HG02759 (cell line): ENCODE results near the gene NLE1.
"Not testable (repeated sequence)": the region's sequence is repeated elsewhere in the genome, so short reads cannot be mapped to it uniquely, and the experiment has no call there.

Experiments used
- ATAC-seq: cut with Tn5 transposase; IDR thresholded peaks from one replicate; pipeline ENCODE4 v1.9.1; 2021; ENCODE audit warnings: mild to moderate bottlenecking, moderate library complexity; ENCODE audit not compliant: unreplicated experiment

NLE1 gene

GRCh38 chr17:35129973-35130351 is 12.1 kb downstream of the NLE1 start:
- no peak for ATAC-seq

- ATAC-seq: no peak
These were observed 12.7 kb downstream of the NLE1 start for GRCh38 chr17:35129154-35129972.

- ATAC-seq: no peak
These were observed 14.2 kb downstream of the NLE1 start for GRCh38 chr17:35127751-35128514.

- ATAC-seq: no peak
These were observed 20.8 kb downstream of the NLE1 start, which contains the start of gene FNDC8 for GRCh38 chr17:35121315-35121714. Gene FNDC8 (plus strand): TSS chr17:35121615. CDS start chr17:35121694, 79 bp downstream.

GRCh38 chr17:35119370-35120165 is 22.5 kb downstream of the NLE1 start, which contains the start of gene RAD51D:
Gene RAD51D (minus strand): TSS chr17:35119860. CDS start chr17:35119613, 247 bp downstream.
- peak; percentile 86 for ATAC-seq

- ATAC-seq: no peak
These were observed 24.1 kb downstream of the NLE1 start for GRCh38 chr17:35117984-35118383.

- ATAC-seq: no peak
These were observed 25.3 kb downstream of the NLE1 start for GRCh38 chr17:35116845-35117244.

- not testable (repeated sequence) for ATAC-seq
These were observed 31.3 kb downstream of the NLE1 start for GRCh38 chr17:35110791-35111190.

- no peak for ATAC-seq
These were observed 37.2 kb downstream of the NLE1 start for GRCh38 chr17:35104844-35105450.

GRCh38 chr17:35103271-35103670 is 38.8 kb downstream of the NLE1 start:
- ATAC-seq: no peak

- ATAC-seq: no peak
These were observed 40.4 kb downstream of the NLE1 start for GRCh38 chr17:35101725-35102124.

- no peak for ATAC-seq
These were observed 41.1 kb downstream of the NLE1 start for GRCh38 chr17:35101036-35101435.

- ATAC-seq: no peak
These were observed 42.2 kb downstream of the NLE1 start for GRCh38 chr17:35099908-35100307.

- ATAC-seq: no peak
These were observed 44.3 kb downstream of the NLE1 start for GRCh38 chr17:35097776-35098175.

- no peak for ATAC-seq
These were observed 46.4 kb downstream of the NLE1 start for GRCh38 chr17:35095741-35096140.

- ATAC-seq: no peak
These were observed 47.2 kb downstream of the NLE1 start for GRCh38 chr17:35094902-35095301.

- ATAC-seq: not testable (repeated sequence)
These were observed 51.4 kb downstream of the NLE1 start for GRCh38 chr17:35090707-35091106.

GRCh38 chr17:35089586-35090296 is 52.4 kb downstream of the NLE1 start:
- peak; percentile 9 for ATAC-seq

GRCh38 chr17:35088881-35089585 is 53.1 kb downstream of the NLE1 start:
- peak; percentile 68 for ATAC-seq
